WERI-Rb-1 (cell line): Measurements from ENCODE around the gene NR2F6.

ENCODE experiments used
- DNase-seq: peaks from one replicate; pipeline ENCODE4 v3.0.0-alpha.2; 2020
- H3K27ac ChIP-seq: fragments of 250-450 bp; sonication (Bioruptor Pico); 2 replicates; pipeline ENCODE4 v1.5.1; 2020; ENCODE audit warnings: mild to moderate bottlenecking, moderate library complexity
- H3K27me3 ChIP-seq: fragments of 250-450 bp; sonication (Bioruptor Pico); 2 replicates; pipeline ENCODE4 v1.5.1; 2021; ENCODE audit warnings: mild to moderate bottlenecking, low read depth, moderate library complexity; ENCODE audit not compliant: insufficient read depth, severe bottlenecking
- H3K36me3 ChIP-seq: fragments of 250-450 bp; sonication (Bioruptor Pico); 2 replicates; pipeline ENCODE4 v1.5.1; 2020; ENCODE audit warnings: mild to moderate bottlenecking, moderate library complexity
- H3K4me3 ChIP-seq: 2 replicates; pipeline ENCODE4 v1.5.1; 2011; ENCODE audit warnings: low read depth, mild to moderate bottlenecking, control low read depth, low read length
- H3K9me3 ChIP-seq: fragments of 250-450 bp; sonication (Bioruptor Pico); 2 replicates; pipeline ENCODE4 v1.5.1; 2021; ENCODE audit warnings: mild to moderate bottlenecking, moderate library complexity; ENCODE audit not compliant: severe bottlenecking
- TF ChIP-seq, protein P1 (sequence below): IDR thresholded peaks from 2 replicates; pipeline ENCODE4 v1.5.1; 2011; ENCODE audit warnings: low read depth, mild to moderate bottlenecking, control low read depth, inconsistent platforms, low read length

NR2F6 gene

GRCh38 chr19:17245535-17245984 is at the start of gene NR2F6:
Gene NR2F6 (minus strand): TSS chr19:17245919. CDS start chr19:17245220, 699 bp downstream.
- peaks cover 21% of the 10 kb centered on the region for H3K36me3 ChIP-seq
- H3K27me3 ChIP-seq, result no peaks in the 10 kb centered on the region
- TF ChIP-seq, protein P1, sequence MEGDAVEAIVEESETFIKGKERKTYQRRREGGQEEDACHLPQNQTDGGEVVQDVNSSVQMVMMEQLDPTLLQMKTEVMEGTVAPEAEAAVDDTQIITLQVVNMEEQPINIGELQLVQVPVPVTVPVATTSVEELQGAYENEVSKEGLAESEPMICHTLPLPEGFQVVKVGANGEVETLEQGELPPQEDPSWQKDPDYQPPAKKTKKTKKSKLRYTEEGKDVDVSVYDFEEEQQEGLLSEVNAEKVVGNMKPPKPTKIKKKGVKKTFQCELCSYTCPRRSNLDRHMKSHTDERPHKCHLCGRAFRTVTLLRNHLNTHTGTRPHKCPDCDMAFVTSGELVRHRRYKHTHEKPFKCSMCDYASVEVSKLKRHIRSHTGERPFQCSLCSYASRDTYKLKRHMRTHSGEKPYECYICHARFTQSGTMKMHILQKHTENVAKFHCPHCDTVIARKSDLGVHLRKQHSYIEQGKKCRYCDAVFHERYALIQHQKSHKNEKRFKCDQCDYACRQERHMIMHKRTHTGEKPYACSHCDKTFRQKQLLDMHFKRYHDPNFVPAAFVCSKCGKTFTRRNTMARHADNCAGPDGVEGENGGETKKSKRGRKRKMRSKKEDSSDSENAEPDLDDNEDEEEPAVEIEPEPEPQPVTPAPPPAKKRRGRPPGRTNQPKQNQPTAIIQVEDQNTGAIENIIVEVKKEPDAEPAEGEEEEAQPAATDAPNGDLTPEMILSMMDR, result no peak
- DNase-seq, result no peak
- no peaks in the 10 kb centered on the region for H3K9me3 ChIP-seq
- peak within 1 kb of the TSS; percentile 72 for H3K4me3 ChIP-seq
- peak within 1 kb of the TSS; percentile 99 for H3K27ac ChIP-seq

- Histone ChIP-seq H3K27me3 (no peaks in the 10 kb centered on the region), H3K27ac (no peak overlapping the region), H3K9me3 (peaks cover 6% of the 10 kb centered on the region), H3K36me3 (peaks cover 39% of the 10 kb centered on the region), H3K4me3 (no peak overlapping the region)
- TF ChIP-seq, protein P1, result no peak
- peak; percentile 49 for DNase-seq
Observed at GRCh38 chr19:17294051-17294891, 48.6 kb upstream of the NR2F6 start.

- no peak overlapping the region for H3K4me3 ChIP-seq
- no peak overlapping the region for H3K27ac ChIP-seq
- TF ChIP-seq, protein P1, result no peak
- H3K36me3 ChIP-seq, result peaks cover 34% of the 10 kb centered on the region
- peaks cover 6% of the 10 kb centered on the region for H3K9me3 ChIP-seq
- H3K27me3 ChIP-seq, result no peaks in the 10 kb centered on the region
- DNase-seq, result no peak
Observed at GRCh38 chr19:17293605-17294004, 47.9 kb upstream of the NR2F6 start.

- peak; percentile 48 for DNase-seq
- TF ChIP-seq, protein P1, result peak; percentile 57
- Histone ChIP-seq H3K9me3 (no peaks in the 10 kb centered on the region), H3K27me3 (no peaks in the 10 kb centered on the region), H3K36me3 (peaks cover 28% of the 10 kb centered on the region), H3K4me3 (no peak overlapping the region), H3K27ac (no peak overlapping the region)
Observed at GRCh38 chr19:17292301-17293074, 46.8 kb upstream of the NR2F6 start.

GRCh38 chr19:17289489-17289888 is 43.8 kb upstream of the NR2F6 start:
- TF ChIP-seq, protein P1, result no peak
- Histone ChIP-seq H3K36me3 (peaks cover 22% of the 10 kb centered on the region), H3K9me3 (peaks cover 6% of the 10 kb centered on the region), H3K4me3 (no peak overlapping the region), H3K27ac (no peak overlapping the region), H3K27me3 (no peaks in the 10 kb centered on the region)
- DNase-seq, result peak; percentile 55
